Vagina (tissue), 2 donors: ENCODE data around the gene OAS1.

Experiments used
- POLR2A ChIP-seq, 2 donors: fragments of 450-650 bp; IDR thresholded peaks; one replicate each; pipeline ENCODE4 v1.6.1; 2017; ENCODE audit warnings: antibody characterized with exemption in 2 of 2, mild to moderate bottlenecking in 2 of 2, moderate library complexity in 2 of 2
- POLR2AphosphoS5 ChIP-seq, 2 donors: sonication (generic); formaldehyde crosslinking; IDR thresholded peaks; one replicate each; pipeline ENCODE4 v1.9.0; 2017; ENCODE audit warnings: antibody characterized with exemption in 2 of 2, mild to moderate bottlenecking in 2 of 2, low read depth in 1 of 2; ENCODE audit not compliant: insufficient read depth in 1 of 2
- TF ChIP-seq, protein P1 (sequence below), 3 experiments: fragments of 450-650 bp in 2 of 3; fragments of 200-600 bp in 1 of 3; sonication (generic) in 1 of 3; IDR thresholded peaks; one replicate each; pipeline ENCODE4 v1.5.1; 2017 to 2019; ENCODE audit warnings: antibody characterized with exemption in 3 of 3, mild to moderate bottlenecking in 2 of 3, moderate library complexity in 2 of 3

DNA sequence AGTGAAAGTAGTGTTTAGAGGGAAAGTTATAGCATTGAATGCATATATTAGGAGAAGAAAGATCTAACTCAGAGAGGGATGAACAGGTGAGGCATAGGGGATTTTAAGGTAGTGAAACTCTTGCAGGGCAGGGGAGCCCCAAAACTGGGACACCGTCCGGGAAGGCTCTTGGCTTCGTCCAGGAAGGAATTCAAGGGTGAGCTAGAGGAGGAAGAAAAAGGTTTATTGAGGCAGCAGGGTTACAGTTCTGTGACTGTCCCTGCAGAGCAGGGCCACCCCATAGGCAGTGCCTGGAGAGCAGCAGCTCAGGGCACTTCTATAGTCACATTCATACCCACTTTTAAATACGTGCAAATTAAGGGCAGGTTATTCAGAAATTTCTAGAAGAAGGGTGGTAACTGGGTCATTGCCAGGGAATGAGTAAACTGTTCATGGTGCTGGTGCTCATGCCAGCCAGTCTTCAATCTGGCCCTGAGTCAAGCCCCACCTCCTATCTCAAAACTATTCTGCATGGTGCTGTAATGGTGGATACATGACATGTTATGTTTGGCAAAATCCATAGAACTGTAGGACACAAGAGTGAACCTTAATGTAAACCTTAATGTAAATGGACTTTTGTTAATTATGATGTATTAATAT lies 1.2 kb upstream of the OAS1 start:
- TF ChIP-seq POLR2A (IDR thresholded peaks at IDR 0.05) = no peak
- TF ChIP-seq, protein P1, sequence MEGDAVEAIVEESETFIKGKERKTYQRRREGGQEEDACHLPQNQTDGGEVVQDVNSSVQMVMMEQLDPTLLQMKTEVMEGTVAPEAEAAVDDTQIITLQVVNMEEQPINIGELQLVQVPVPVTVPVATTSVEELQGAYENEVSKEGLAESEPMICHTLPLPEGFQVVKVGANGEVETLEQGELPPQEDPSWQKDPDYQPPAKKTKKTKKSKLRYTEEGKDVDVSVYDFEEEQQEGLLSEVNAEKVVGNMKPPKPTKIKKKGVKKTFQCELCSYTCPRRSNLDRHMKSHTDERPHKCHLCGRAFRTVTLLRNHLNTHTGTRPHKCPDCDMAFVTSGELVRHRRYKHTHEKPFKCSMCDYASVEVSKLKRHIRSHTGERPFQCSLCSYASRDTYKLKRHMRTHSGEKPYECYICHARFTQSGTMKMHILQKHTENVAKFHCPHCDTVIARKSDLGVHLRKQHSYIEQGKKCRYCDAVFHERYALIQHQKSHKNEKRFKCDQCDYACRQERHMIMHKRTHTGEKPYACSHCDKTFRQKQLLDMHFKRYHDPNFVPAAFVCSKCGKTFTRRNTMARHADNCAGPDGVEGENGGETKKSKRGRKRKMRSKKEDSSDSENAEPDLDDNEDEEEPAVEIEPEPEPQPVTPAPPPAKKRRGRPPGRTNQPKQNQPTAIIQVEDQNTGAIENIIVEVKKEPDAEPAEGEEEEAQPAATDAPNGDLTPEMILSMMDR (IDR thresholded peaks at IDR 0.05) = no peak
- TF ChIP-seq POLR2AphosphoS5 (IDR thresholded peaks at IDR 0.05; ENCODE audit: insufficient read depth in 1 of 2, low read depth in 1 of 2) = no peak
